Gastrocnemius medialis (tissue), 4 donors: ENCODE results near the gene NEUROD1. TPM values are rescaled to one million over a fixed set of nuclear protein-coding genes. Genes with fewer than 3 reads are reported as not detected.

Source experiments
- ATAC-seq, 2 donors: fragments of 150-250 bp; one replicate each; pipeline ENCODE4 v1.9.1; 2016
- DNase-seq, 2 donors: peaks; one replicate each; pipeline ENCODE4 v3.0.0-alpha.2; 2019
- H3K27ac ChIP-seq, 4 donors: fragments of 200-600 bp; sonication (generic); 1 replicate in 1 of 4; 2 replicates in 3 of 4; pipeline ENCODE4 v1.5.1; 2016 to 2018; ENCODE audit warnings: mild to moderate bottlenecking in 2 of 4, moderate library complexity in 1 of 4
- H3K27me3 ChIP-seq, 3 donors: fragments of 200-600 bp; sonication (generic) in 2 of 3; 1 replicate in 1 of 3; 2 replicates in 2 of 3; pipeline versions ENCODE4 v1.5.1 to v1.6.0; 2016 to 2019; ENCODE audit warnings: mild to moderate bottlenecking in 1 of 3, moderate library complexity in 1 of 3
- H3K36me3 ChIP-seq, 2 donors: fragments of 200-600 bp; sonication (generic) in 1 of 2; one replicate each; pipeline ENCODE4 v1.5.1; 2017 to 2018
- H3K4me1 ChIP-seq, 2 donors: fragments of 200-600 bp; sonication (generic) in 1 of 2; one replicate each; pipeline ENCODE4 v1.5.1; 2016 to 2017; ENCODE audit warnings: mild to moderate bottlenecking in 2 of 2
- H3K4me3 ChIP-seq, 4 donors: fragments of 200-600 bp; sonication (generic) in 3 of 4; 1 replicate in 1 of 4; 2 replicates in 3 of 4; pipeline ENCODE4 v1.5.1; 2016 to 2019; ENCODE audit warnings: mild to moderate bottlenecking in 2 of 4
- H3K9me3 ChIP-seq, 3 donors: fragments of 200-600 bp; sonication (generic) in 2 of 3; 1 replicate in 1 of 3; 2 replicates in 2 of 3; pipeline ENCODE4 v1.5.1; 2016 to 2019
- POLR2A ChIP-seq, 2 donors: fragments of 450-650 bp; IDR thresholded peaks; one replicate each; pipeline ENCODE4 v1.6.1; 2017; ENCODE audit warnings: antibody characterized with exemption in 2 of 2, mild to moderate bottlenecking in 2 of 2, moderate library complexity in 2 of 2
- in situ Hi-C, 4 donors: fragments of 200-750 bp; cut with MboI; loops; one replicate each; pipeline versions ENCODE4 v1.15.0 to v1.8.0; 2017; ENCODE audit warnings: low sequenced_read_pairs in 4 of 4
- intact Hi-C: fragments of 100-400 bp; cut with DNase I; formaldehyde crosslinking; loops from one replicate; pipeline ENCODE4 v1.15.1; 2023; ENCODE audit warnings: low total_unique reads
- total RNA-seq, 4 donors: library from RNA; depleted of rRNA; stranded (reverse); fragments of >200 nt; gene quantifications; one replicate each; pipeline versions ENCODE4 v1.1.0 to v1.2.3, GENCODE V29; 2016
- TF ChIP-seq, protein P1 (sequence below), 5 experiments: fragments of 450-650 bp in 3 of 5; fragments of 200-600 bp in 2 of 5; sonication (generic) in 2 of 5; IDR thresholded peaks in 4 of 5; conservative IDR thresholded peaks in 1 of 5; 1 replicate in 4 of 5; 2 replicates in 1 of 5; pipeline ENCODE4 v1.5.1; 2016 to 2019; ENCODE audit warnings: antibody characterized with exemption in 5 of 5, mild to moderate bottlenecking in 3 of 5, moderate library complexity in 3 of 5

NEUROD1 gene
- not detected for total RNA-seq

DNA sequence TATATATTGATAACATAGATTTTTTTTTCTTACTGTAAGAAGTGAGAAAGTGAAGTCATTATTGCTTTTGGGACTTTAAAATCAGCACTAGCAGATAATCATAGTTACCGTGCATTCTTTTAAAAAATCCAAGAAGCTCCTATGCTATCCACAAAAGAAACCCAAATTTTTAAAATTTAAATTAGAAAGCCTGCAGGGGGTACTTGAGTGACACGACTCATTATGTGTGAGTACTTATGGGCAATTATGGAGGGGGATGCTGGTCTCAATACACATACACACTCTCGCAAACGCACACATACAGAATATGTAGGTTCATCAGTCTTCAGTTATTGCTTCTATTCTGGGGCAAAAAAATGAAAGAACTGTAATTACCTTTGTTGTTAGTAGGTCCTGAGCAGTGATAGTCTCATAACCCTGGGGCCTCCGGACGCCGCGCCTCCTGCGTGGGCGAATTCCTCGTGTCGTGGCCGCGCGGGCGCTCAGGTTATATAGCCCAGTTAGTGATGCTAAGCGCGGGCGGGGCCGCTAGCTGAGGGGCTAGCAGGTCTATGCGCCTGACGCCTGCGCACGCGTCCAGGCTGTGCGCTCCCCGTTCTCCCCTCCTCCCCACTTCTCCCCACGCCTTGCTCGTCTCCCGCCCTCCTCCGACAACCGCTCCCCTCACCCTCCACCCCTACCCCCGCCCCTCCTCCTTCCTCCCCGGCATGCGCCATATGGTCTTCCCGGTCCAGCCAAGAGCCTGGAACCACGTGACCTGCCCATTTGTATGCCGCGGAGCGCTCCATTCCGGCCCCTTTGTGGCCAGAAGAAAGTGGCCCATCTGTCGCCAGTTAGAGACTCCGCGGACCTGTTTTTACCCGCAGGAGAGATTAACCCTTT lies at the start of gene NEUROD1:
Gene NEUROD1, minus strand, starts transcription at position 463 of the 882 bp plus-strand sequence. CDS start 1,657 bp downstream, outside the sequence.
- TF ChIP-seq, protein P1, sequence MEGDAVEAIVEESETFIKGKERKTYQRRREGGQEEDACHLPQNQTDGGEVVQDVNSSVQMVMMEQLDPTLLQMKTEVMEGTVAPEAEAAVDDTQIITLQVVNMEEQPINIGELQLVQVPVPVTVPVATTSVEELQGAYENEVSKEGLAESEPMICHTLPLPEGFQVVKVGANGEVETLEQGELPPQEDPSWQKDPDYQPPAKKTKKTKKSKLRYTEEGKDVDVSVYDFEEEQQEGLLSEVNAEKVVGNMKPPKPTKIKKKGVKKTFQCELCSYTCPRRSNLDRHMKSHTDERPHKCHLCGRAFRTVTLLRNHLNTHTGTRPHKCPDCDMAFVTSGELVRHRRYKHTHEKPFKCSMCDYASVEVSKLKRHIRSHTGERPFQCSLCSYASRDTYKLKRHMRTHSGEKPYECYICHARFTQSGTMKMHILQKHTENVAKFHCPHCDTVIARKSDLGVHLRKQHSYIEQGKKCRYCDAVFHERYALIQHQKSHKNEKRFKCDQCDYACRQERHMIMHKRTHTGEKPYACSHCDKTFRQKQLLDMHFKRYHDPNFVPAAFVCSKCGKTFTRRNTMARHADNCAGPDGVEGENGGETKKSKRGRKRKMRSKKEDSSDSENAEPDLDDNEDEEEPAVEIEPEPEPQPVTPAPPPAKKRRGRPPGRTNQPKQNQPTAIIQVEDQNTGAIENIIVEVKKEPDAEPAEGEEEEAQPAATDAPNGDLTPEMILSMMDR (IDR thresholded peaks at IDR 0.05 in 4 of 5, conservative IDR thresholded peaks at IDR 0.05 in 1 of 5), result no peak
- TF ChIP-seq POLR2A (IDR thresholded peaks at IDR 0.05), result no peak
- intact Hi-C loops, result no loop called here
- H3K4me1 ChIP-seq, result peaks cover 0 to 6% of the 10 kb centered on the region in 2 donors
- in situ Hi-C loops, result no loop called here
- H3K27me3 ChIP-seq, result peaks cover 75 to 79% (median 77%) of the 10 kb centered on the region in 3 donors
- ATAC-seq (no peak), DNase-seq (no peak)
- H3K9me3 ChIP-seq, result no peaks in the 10 kb centered on the region
- H3K4me3 ChIP-seq, result peak within 1 kb of the TSS in 3 of 4 donors; percentile 17 to 34 (median 24)
- H3K36me3 ChIP-seq, result no peaks in the 10 kb centered on the region
- H3K27ac ChIP-seq, result no peak within 1 kb of the TSS

DNA sequence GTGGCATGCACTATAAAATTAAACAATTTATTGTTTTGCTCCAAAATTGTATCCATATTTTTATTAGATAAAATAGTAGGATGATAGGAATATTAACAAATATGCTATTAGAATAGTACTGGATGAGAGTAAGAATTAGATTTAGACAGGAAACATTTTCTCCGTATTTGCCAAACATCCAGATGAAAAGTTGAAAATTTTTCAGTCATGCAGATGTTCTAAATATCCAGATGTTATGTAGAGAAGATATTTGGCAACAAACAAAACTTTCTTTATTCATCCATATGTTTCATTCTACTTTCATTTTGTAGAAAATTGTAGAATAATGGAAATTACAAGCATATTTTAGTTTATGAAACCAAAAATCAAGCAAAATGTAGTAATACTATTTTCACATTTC lies 45.2 kb upstream of the NEUROD1 start:
- in situ Hi-C loops, result loop anchor here in 3 of 4 donors (10.0 to 25.0 kb wide), 3 partner anchors 187 to 1601 kb away; no protein-coding TSS in a partner anchor
- Histone ChIP-seq H3K9me3 (no peaks in the 10 kb centered on the region), H3K27ac (no peak overlapping the region), H3K4me1 (no peaks in the 10 kb centered on the region), H3K36me3 (no peaks in the 10 kb centered on the region), H3K4me3 (no peak overlapping the region), H3K27me3 (peaks cover 0 to 4% (median 0%) of the 10 kb centered on the region in 3 donors)
- ATAC-seq, result no peak
- intact Hi-C loops, result no loop called here
- TF ChIP-seq, protein P1 (IDR thresholded peaks at IDR 0.05 in 4 of 5, conservative IDR thresholded peaks at IDR 0.05 in 1 of 5), result no peak
- TF ChIP-seq POLR2A (IDR thresholded peaks at IDR 0.05), result no peak
- DNase-seq, result no peak

- Histone ChIP-seq H3K27ac (no peak overlapping the region), H3K27me3 (peaks cover 0 to under 1% (median 0%) of the 10 kb centered on the region in 3 donors), H3K9me3 (no peaks in the 10 kb centered on the region), H3K4me3 (no peak overlapping the region), H3K4me1 (no peaks in the 10 kb centered on the region), H3K36me3 (no peaks in the 10 kb centered on the region)
- in situ Hi-C loops, result loop anchor here (10.0 to 25.0 kb wide), 6 partner anchors 188 to 1612 kb away; no protein-coding TSS in a partner anchor
- no peak for DNase-seq
- ATAC-seq, result no peak
- intact Hi-C loops, result no loop called here
- TF ChIP-seq POLR2A (IDR thresholded peaks at IDR 0.05), result no peak
- TF ChIP-seq, protein P1 (IDR thresholded peaks at IDR 0.05 in 4 of 5, conservative IDR thresholded peaks at IDR 0.05 in 1 of 5), result no peak
Observed at GRCh38 chr2:181724662-181725061, 44.3 kb upstream of the NEUROD1 start.

GRCh38 chr2:181723731-181724130 lies 43.4 kb upstream of the NEUROD1 start:
- H3K9me3 ChIP-seq, result no peaks in the 10 kb centered on the region
- no peaks in the 10 kb centered on the region for H3K36me3 ChIP-seq
- DNase-seq, result no peak
- H3K27ac ChIP-seq, result no peak overlapping the region
- ATAC-seq, result no peak
- intact Hi-C loops, result no loop called here
- no peaks in the 10 kb centered on the region for H3K27me3 ChIP-seq
- in situ Hi-C loops, result loop anchor here (10.0 to 25.0 kb wide), 4 partner anchors 611 to 1611 kb away; no protein-coding TSS in a partner anchor
- no peak overlapping the region for H3K4me3 ChIP-seq
- no peaks in the 10 kb centered on the region for H3K4me1 ChIP-seq
- TF ChIP-seq POLR2A (IDR thresholded peaks at IDR 0.05), result no peak
- TF ChIP-seq, protein P1 (IDR thresholded peaks at IDR 0.05 in 4 of 5, conservative IDR thresholded peaks at IDR 0.05 in 1 of 5), result no peak
